Measurements from ENCODE around the gene ATP1B1. TPM values are rescaled to one million over a fixed set of nuclear protein-coding genes. Genes with fewer than 3 reads are reported as not detected.

Gene ATP1B1
- total RNA-seq, 1 donor from 2014 or later: 30.7 TPM

GRCh38 chr1:169127305-169127704 is 20.8 kb downstream of the ATP1B1 start:
- no peak overlapping the region for H3K4me2 ChIP-seq
- no peaks in the 10 kb centered on the region for H3K4me1 ChIP-seq
- no peaks in the 10 kb centered on the region for H3K27me3 ChIP-seq
- Mint-ChIP-seq H3K27me3 (ENCODE audit: insufficient read depth, low read depth) (peaks cover 2% of the 10 kb centered on the region), H3K9me3 (no peaks in the 10 kb centered on the region), H3K4me3 (no peak overlapping the region), H3K27ac (no peak overlapping the region), H3K36me3 (peaks cover 35% of the 10 kb centered on the region), H3K4me1 (no peaks in the 10 kb centered on the region)
- H3K9me3 ChIP-seq (ENCODE audit: low read depth): no peaks in the 10 kb centered on the region
- no peak overlapping the region for H3K27ac ChIP-seq
- no peak overlapping the region for H2AFZ ChIP-seq (replicated peaks)
- no peaks in the 10 kb centered on the region for H4K20me1 ChIP-seq (ENCODE audit: low read depth)
- no peaks in the 10 kb centered on the region for H3K36me3 ChIP-seq
- no peak overlapping the region for H3K9ac ChIP-seq
- TF ChIP-seq CTCF (IDR thresholded peaks at IDR 0.05) (no peak), EZH2phosphoT487 (IDR thresholded peaks at IDR 0.05) (no peak), EZH2 (IDR thresholded peaks at IDR 0.05) (no peak)
- H3K4me3 ChIP-seq: no peak overlapping the region
- no peak for DNase-seq (ENCODE audit: low spot score)
- no peaks in the 10 kb centered on the region for H3K79me2 ChIP-seq (ENCODE audit: low read depth)
- no peaks in the 10 kb centered on the region for H3F3A ChIP-seq (ENCODE audit: low read depth)

DNA sequence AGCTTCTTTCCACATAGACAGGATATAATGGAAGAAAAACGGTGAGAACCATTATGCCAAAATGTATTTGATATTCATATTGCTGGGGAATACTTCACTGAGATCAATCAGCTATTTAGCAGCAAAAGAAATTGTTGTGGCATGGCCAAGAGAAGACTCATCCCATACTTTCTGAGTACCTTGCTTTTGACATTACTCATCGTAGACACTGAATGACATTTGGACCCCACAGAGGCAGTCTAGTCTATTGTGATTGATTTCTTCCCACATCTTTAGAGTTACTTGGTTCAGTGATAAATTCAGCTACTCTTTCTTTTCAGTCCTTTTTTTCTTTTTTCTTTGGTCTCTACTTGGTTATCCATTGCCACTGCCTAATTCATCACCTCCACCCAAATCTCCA is 22.1 kb downstream of the ATP1B1 start:
- H3K4me2 ChIP-seq: no peak overlapping the region
- no peak for DNase-seq (ENCODE audit: low spot score)
- no peaks in the 10 kb centered on the region for H4K20me1 ChIP-seq (ENCODE audit: low read depth)
- no peaks in the 10 kb centered on the region for H3K27me3 ChIP-seq
- Mint-ChIP-seq H3K9me3 (no peaks in the 10 kb centered on the region), H3K36me3 (peaks cover 38% of the 10 kb centered on the region), H3K4me3 (no peak overlapping the region), H3K4me1 (no peaks in the 10 kb centered on the region), H3K27ac (no peak overlapping the region), H3K27me3 (ENCODE audit: insufficient read depth, low read depth) (peaks cover 2% of the 10 kb centered on the region)
- no peaks in the 10 kb centered on the region for H3K36me3 ChIP-seq
- H3K27ac ChIP-seq: no peak overlapping the region
- no peaks in the 10 kb centered on the region for H3K9me3 ChIP-seq (ENCODE audit: low read depth)
- TF ChIP-seq CTCF (IDR thresholded peaks at IDR 0.05) (no peak), EZH2 (IDR thresholded peaks at IDR 0.05) (no peak), EZH2phosphoT487 (IDR thresholded peaks at IDR 0.05) (no peak)
- H3K4me1 ChIP-seq: no peaks in the 10 kb centered on the region
- H3K4me3 ChIP-seq: no peak overlapping the region
- H3K9ac ChIP-seq: no peak overlapping the region
- H3F3A ChIP-seq (ENCODE audit: low read depth): no peaks in the 10 kb centered on the region
- no peak overlapping the region for H2AFZ ChIP-seq (replicated peaks)
- no peaks in the 10 kb centered on the region for H3K79me2 ChIP-seq (ENCODE audit: low read depth)

DNA sequence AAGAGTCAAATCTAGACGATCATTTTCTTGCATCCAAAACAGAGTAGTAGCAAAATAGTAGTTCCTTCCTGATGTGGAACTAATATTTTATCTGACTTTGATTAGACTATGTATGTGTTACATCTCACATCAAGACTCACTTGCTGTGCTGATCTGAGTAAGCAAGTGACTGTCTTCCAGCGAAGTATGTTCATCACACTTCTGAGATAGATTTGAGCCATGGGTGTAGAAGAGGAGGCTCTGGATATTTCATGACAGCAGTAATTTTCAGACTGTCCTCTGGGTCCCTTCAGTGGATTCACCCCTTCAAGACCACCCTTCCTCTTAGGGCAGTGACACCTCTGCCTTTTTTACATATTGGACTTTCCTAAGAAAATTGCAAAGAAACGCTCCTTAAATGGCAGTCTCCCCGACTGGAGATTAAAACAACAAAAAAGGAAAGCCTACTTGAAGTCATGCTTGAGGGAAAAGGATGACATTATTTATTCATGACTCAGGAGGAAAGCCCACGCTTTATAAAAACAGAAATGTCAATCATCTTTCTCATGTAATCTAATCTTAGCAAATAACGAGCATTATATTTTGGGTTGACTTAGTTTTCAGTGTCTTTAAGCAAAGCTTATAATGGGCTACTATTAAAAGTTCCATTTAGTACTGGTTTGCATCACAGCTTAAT is 22.8 kb downstream of the ATP1B1 start:
- H3K4me2 ChIP-seq: no peak overlapping the region
- Mint-ChIP-seq H3K9me3 (no peaks in the 10 kb centered on the region), H3K27me3 (ENCODE audit: insufficient read depth, low read depth) (peaks cover 2% of the 10 kb centered on the region), H3K36me3 (peaks cover 38% of the 10 kb centered on the region), H3K27ac (no peak overlapping the region), H3K4me3 (no peak overlapping the region), H3K4me1 (no peaks in the 10 kb centered on the region)
- H4K20me1 ChIP-seq (ENCODE audit: low read depth): no peaks in the 10 kb centered on the region
- no peak for DNase-seq (ENCODE audit: low spot score)
- no peaks in the 10 kb centered on the region for H3K9me3 ChIP-seq (ENCODE audit: low read depth)
- H3K36me3 ChIP-seq: no peaks in the 10 kb centered on the region
- no peaks in the 10 kb centered on the region for H3K4me1 ChIP-seq
- H3K4me3 ChIP-seq: no peak overlapping the region
- H3K27me3 ChIP-seq: no peaks in the 10 kb centered on the region
- H3K27ac ChIP-seq: no peak overlapping the region
- H3F3A ChIP-seq (ENCODE audit: low read depth): no peaks in the 10 kb centered on the region
- no peaks in the 10 kb centered on the region for H3K79me2 ChIP-seq (ENCODE audit: low read depth)
- no peak overlapping the region for H2AFZ ChIP-seq (replicated peaks)
- TF ChIP-seq EZH2 (IDR thresholded peaks at IDR 0.05) (no peak), EZH2phosphoT487 (IDR thresholded peaks at IDR 0.05) (no peak), CTCF (IDR thresholded peaks at IDR 0.05) (no peak)
- H3K9ac ChIP-seq: no peak overlapping the region
